GM12891 (cell line): ENCODE results near the gene IL17A.
A peak's percentile ranks its signal among the peaks of the same experiment; 100 is the strongest.
"Not testable (repeated sequence)": the region's sequence is repeated elsewhere in the genome, so short reads cannot be mapped to it uniquely, and the experiment has no call there.

Source experiments
- DNase-seq: peaks from one replicate; pipeline ENCODE4 v3.0.0; 2011; ENCODE audit warnings: low spot score; ENCODE audit not compliant: insufficient read length
- FAIRE-seq: peaks from 2 replicates; lab custom pipeline; 2011; peaks lifted over from hg19 to GRCh38; lab: Jason Lieb, UNC
- PAX5 ChIP-seq: IDR thresholded peaks from 2 replicates; pipeline ENCODE4 v1.6.1; 2011; ENCODE audit warnings: low read length, moderate library complexity, mild to moderate bottlenecking; ENCODE audit not compliant: insufficient read depth, severe bottlenecking
- POLR2A ChIP-seq: IDR thresholded peaks from 2 replicates; pipeline ENCODE4 v1.6.1; 2011; ENCODE audit warnings: low read depth, low read length, control low read depth
- POLR2AphosphoS5 ChIP-seq: IDR thresholded peaks from 2 replicates; pipeline ENCODE4 v1.6.1; 2011; ENCODE audit warnings: low read depth, low read length, control low read depth
- POU2F2 ChIP-seq: IDR thresholded peaks from 2 replicates; pipeline ENCODE4 v1.6.1; 2011; ENCODE audit warnings: low read depth, mild to moderate bottlenecking, control low read depth, low read length, moderate library complexity
- SPI1 ChIP-seq: IDR thresholded peaks from 2 replicates; pipeline ENCODE4 v1.6.1; 2011; ENCODE audit warnings: low read depth, low read length, control low read depth
- TAF1 ChIP-seq: IDR thresholded peaks from 2 replicates; pipeline ENCODE4 v1.6.1; 2011; ENCODE audit warnings: low read depth, low read length, control low read depth

The IL17A gene

GRCh38 chr6:52164319-52165094 is 21.7 kb upstream of the IL17A start:
- no peak for DNase-seq

GRCh38 chr6:52167267-52167666 is 18.9 kb upstream of the IL17A start:
- DNase-seq (no peak), FAIRE-seq (no peak)
- TF ChIP-seq PAX5 (no peak), POLR2AphosphoS5 (no peak), SPI1 (no peak), POU2F2 (no peak), POLR2A (no peak), TAF1 (no peak)

More at GRCh38 chr6:52164319-52165094, 21.7 kb upstream of the IL17A start:
- peak; percentile 81 for FAIRE-seq
- no peak for TF ChIP-seq POU2F2
- TF ChIP-seq TAF1, result no peak
- TF ChIP-seq POLR2AphosphoS5, result no peak
- no peak for TF ChIP-seq POLR2A
- no peak for TF ChIP-seq SPI1
- no peak for TF ChIP-seq PAX5

GRCh38 chr6:52168351-52168750 is 17.8 kb upstream of the IL17A start:
- DNase-seq, FAIRE-seq: not testable (repeated sequence)

- no peak for FAIRE-seq
- no peak for DNase-seq
- no peak for TF ChIP-seq POLR2AphosphoS5
- TF ChIP-seq POU2F2, result no peak
- no peak for TF ChIP-seq TAF1
- no peak for TF ChIP-seq SPI1
- TF ChIP-seq POLR2A, result no peak
- no peak for TF ChIP-seq PAX5
Measured at GRCh38 chr6:52174118-52174517, 12.1 kb upstream of the IL17A start.

DNA sequence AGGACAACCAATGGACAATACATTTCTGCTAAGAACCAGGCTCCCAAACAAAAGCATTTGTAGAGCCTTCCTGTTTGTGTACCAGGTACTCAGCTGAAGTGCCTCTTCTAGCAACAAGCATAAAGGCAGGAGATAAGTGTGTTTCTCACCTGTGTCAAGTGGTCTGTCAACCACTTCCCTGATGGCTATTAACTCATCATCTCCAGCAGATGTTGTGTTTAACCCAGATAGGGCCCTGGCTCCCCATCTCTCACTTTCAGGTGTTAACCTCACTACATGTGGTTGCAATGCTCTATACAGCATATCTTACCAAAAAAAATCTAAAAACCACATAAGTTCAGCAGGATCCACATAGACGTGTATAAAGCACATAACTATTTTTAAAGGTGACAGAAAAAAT is 9.6 kb upstream of the IL17A start:
- peak; percentile 90 for FAIRE-seq
- TF ChIP-seq SPI1 (peak; percentile 50; the same call in 1 of the 2 replicates), POU2F2 (no peak; the same call in 1 of the 2 replicates)
- DNase-seq, result no peak

GRCh38 chr6:52177961-52178360 is 8.2 kb upstream of the IL17A start:
- DNase-seq (no peak), FAIRE-seq (no peak)
- TF ChIP-seq SPI1 (no peak), TAF1 (no peak), POU2F2 (no peak), POLR2AphosphoS5 (no peak), POLR2A (no peak), PAX5 (no peak)

DNA sequence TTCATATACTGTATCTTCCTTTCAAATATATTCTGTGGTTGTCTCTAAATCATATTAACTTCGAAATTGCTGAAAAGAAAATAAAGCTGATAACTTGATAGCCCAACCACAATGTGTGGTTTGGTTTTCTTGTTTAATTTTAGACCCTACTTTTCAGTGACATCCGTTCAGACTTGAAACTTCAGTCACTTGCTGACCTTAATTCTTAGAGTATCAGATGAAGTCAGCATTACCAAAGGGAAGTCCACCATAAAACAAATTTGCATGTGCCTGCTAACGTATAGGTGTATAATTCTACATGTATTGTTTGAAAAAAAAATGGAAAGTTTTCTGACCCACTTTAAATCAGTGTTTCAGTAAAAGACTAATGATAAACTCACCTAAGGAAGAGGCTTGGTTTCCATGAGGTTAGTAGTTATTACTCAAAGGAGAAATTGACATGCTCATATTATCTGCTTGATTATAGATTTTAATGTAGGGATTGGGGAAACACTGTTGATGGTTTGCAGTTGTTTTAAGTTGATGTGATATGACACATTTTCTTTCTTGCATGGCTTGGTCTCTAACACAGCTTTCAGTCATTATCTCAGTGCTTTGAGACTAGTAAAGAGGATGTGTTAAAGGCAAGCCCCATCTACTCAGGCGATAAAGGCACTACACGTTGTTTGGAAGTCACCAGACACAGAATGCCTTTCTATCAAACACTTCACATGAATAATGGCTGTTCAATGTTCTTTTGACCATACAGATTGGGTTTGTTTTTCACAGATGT is 5.2 kb upstream of the IL17A start:
- DNase-seq, result no peak
- peak; percentile 79 for FAIRE-seq

GRCh38 chr6:52183131-52183713 is 3.0 kb upstream of the IL17A start:
- FAIRE-seq (no peak), DNase-seq (no peak)
- TF ChIP-seq TAF1, result no peak

More for the DNA sequence above, 5.2 kb upstream of the IL17A start:
- TF ChIP-seq POU2F2 (no peak), SPI1 (peak; percentile 34; the same call in 1 of the 2 replicates)

- TF ChIP-seq SPI1, result peak; percentile 71; the same call in 1 of the 2 replicates
- TF ChIP-seq TAF1, result no peak
- no peak for DNase-seq
- FAIRE-seq, result no peak
Measured at GRCh38 chr6:52186480-52186879, 305 bp downstream of the IL17A start.

DNA sequence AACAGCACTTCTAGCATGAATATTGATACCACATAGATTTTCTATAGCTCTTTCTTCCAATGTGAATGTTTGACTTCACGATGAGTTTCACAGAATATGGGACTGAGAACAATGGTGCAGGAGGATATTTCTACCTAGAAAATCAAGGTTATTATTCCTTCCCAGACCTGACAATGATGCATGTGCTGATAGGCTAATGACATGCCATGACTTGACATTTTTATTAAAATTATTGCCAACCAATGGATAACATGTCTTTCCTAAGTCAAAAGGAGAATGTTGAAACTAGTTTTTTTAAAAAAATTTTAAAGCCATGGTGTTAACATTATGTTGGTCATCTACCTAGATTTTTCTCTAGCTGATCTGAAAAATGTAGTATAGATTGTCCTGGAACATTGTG is 923 bp downstream of the IL17A start:
- FAIRE-seq (no peak), DNase-seq (no peak)
- no peak for TF ChIP-seq SPI1
- TF ChIP-seq POU2F2, result no peak
- TF ChIP-seq TAF1, result no peak
- no peak for TF ChIP-seq PAX5

GRCh38 chr6:52189974-52190373 is 3.8 kb downstream of the IL17A start:
- DNase-seq, result no peak
- no peak for FAIRE-seq
- no peak for TF ChIP-seq POLR2A
- TF ChIP-seq TAF1, result no peak
- TF ChIP-seq POLR2AphosphoS5, result no peak
- TF ChIP-seq PAX5, result no peak
- TF ChIP-seq SPI1, result no peak
- TF ChIP-seq POU2F2, result no peak
